ENCODE results near the gene C2orf78. TPM values are rescaled to one million over a fixed set of nuclear protein-coding genes. Genes with fewer than 3 reads are reported as not detected.

The C2orf78 gene
- total and polyA plus RNA-seq, 4 donors = 0.02 TPM; not detected in 3

DNA sequence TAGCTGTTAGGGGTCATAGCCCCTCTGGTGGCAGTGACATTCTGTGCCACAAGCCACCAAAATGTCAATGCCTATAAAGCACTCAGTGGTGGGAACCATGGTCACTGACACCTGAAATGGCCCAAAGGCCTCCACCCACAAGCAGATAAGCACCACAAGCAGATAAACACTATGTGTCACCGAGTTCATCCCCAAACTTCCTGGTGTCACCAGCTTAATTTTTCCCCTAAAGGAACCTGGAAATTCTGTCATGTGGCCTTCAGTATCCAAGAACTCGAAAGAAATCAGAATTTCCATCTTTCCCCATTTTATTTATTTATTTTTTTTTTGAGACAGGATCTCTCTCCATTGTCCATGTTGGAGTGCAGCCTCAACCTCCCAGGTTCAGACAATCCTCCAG is 43.2 kb upstream of the C2orf78 start (continued):
- TF ChIP-seq, protein P1, sequence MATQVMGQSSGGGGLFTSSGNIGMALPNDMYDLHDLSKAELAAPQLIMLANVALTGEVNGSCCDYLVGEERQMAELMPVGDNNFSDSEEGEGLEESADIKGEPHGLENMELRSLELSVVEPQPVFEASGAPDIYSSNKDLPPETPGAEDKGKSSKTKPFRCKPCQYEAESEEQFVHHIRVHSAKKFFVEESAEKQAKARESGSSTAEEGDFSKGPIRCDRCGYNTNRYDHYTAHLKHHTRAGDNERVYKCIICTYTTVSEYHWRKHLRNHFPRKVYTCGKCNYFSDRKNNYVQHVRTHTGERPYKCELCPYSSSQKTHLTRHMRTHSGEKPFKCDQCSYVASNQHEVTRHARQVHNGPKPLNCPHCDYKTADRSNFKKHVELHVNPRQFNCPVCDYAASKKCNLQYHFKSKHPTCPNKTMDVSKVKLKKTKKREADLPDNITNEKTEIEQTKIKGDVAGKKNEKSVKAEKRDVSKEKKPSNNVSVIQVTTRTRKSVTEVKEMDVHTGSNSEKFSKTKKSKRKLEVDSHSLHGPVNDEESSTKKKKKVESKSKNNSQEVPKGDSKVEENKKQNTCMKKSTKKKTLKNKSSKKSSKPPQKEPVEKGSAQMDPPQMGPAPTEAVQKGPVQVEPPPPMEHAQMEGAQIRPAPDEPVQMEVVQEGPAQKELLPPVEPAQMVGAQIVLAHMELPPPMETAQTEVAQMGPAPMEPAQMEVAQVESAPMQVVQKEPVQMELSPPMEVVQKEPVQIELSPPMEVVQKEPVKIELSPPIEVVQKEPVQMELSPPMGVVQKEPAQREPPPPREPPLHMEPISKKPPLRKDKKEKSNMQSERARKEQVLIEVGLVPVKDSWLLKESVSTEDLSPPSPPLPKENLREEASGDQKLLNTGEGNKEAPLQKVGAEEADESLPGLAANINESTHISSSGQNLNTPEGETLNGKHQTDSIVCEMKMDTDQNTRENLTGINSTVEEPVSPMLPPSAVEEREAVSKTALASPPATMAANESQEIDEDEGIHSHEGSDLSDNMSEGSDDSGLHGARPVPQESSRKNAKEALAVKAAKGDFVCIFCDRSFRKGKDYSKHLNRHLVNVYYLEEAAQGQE (IDR thresholded peaks at IDR 0.05) = no peak
- no peak for TF ChIP-seq RXRA (IDR thresholded peaks at IDR 0.05)

- Histone ChIP-seq H3K4me3 (ENCODE audit: low read depth in 1 of 3, low read length in 3 of 3) (no peak overlapping the region), H3K4me1 (ENCODE audit: control insufficient read depth in 4 of 4, insufficient read depth in 4 of 4, low read length in 3 of 4) (no peaks in the 10 kb centered on the region), H3K9me3 (ENCODE audit: control insufficient read depth in 4 of 4, low read length in 3 of 4) (peaks cover 0 to 3% (median 1%) of the 10 kb centered on the region in 4 donors), H3K27me3 (ENCODE audit: control insufficient read depth in 4 of 4, insufficient read depth in 4 of 4, low read length in 3 of 4) (no peaks in the 10 kb centered on the region), H3K27ac (ENCODE audit: low read depth in 1 of 2, low read length in 2 of 2) (no peak overlapping the region), H3K9ac (ENCODE audit: low read depth in 1 of 2, low read length in 2 of 2) (no peak overlapping the region), H3K36me3 (ENCODE audit: control insufficient read depth in 4 of 4, insufficient read depth in 3 of 4, low read depth in 1 of 4, low read length in 3 of 4) (peaks cover 0 to 22% (median 10%) of the 10 kb centered on the region in 4 donors)
- TF ChIP-seq, protein P2, sequence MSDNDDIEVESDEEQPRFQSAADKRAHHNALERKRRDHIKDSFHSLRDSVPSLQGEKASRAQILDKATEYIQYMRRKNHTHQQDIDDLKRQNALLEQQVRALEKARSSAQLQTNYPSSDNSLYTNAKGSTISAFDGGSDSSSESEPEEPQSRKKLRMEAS (IDR thresholded peaks at IDR 0.05) = no peak
- no peak for TF ChIP-seq JUND (IDR thresholded peaks at IDR 0.05)
- no peak for TF ChIP-seq TAF1 (conservative IDR thresholded peaks at IDR 0.05)
- no peak for TF ChIP-seq FOXA1 (IDR thresholded peaks at IDR 0.05)
- TF ChIP-seq, protein P1 (IDR thresholded peaks at IDR 0.05) = no peak
- TF ChIP-seq, protein P3, sequence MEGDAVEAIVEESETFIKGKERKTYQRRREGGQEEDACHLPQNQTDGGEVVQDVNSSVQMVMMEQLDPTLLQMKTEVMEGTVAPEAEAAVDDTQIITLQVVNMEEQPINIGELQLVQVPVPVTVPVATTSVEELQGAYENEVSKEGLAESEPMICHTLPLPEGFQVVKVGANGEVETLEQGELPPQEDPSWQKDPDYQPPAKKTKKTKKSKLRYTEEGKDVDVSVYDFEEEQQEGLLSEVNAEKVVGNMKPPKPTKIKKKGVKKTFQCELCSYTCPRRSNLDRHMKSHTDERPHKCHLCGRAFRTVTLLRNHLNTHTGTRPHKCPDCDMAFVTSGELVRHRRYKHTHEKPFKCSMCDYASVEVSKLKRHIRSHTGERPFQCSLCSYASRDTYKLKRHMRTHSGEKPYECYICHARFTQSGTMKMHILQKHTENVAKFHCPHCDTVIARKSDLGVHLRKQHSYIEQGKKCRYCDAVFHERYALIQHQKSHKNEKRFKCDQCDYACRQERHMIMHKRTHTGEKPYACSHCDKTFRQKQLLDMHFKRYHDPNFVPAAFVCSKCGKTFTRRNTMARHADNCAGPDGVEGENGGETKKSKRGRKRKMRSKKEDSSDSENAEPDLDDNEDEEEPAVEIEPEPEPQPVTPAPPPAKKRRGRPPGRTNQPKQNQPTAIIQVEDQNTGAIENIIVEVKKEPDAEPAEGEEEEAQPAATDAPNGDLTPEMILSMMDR (IDR thresholded peaks at IDR 0.05; ENCODE audit: low read depth, low read length, missing input control) = no peak
- no peak for DNase-seq (ENCODE audit: low spot score)
- WGBS = 92% methylated on average over 11 of the region's 11 CpGs
Measured at GRCh38 chr2:73746015-73746876, 37.7 kb upstream of the C2orf78 start.

GRCh38 chr2:73746877-73747208 is 37.1 kb upstream of the C2orf78 start:
- no peak for TF ChIP-seq JUND (IDR thresholded peaks at IDR 0.05)
- TF ChIP-seq, protein P4, sequence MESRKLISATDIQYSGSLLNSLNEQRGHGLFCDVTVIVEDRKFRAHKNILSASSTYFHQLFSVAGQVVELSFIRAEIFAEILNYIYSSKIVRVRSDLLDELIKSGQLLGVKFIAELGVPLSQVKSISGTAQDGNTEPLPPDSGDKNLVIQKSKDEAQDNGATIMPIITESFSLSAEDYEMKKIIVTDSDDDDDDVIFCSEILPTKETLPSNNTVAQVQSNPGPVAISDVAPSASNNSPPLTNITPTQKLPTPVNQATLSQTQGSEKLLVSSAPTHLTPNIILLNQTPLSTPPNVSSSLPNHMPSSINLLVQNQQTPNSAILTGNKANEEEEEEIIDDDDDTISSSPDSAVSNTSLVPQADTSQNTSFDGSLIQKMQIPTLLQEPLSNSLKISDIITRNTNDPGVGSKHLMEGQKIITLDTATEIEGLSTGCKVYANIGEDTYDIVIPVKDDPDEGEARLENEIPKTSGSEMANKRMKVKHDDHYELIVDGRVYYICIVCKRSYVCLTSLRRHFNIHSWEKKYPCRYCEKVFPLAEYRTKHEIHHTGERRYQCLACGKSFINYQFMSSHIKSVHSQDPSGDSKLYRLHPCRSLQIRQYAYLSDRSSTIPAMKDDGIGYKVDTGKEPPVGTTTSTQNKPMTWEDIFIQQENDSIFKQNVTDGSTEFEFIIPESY (IDR thresholded peaks at IDR 0.05) = no peak
- no peak for TF ChIP-seq EGR1 (IDR thresholded peaks at IDR 0.05; ENCODE audit: low read depth in 2 of 2)
- TF ChIP-seq FOXA1 (IDR thresholded peaks at IDR 0.05) = no peak
- no peak for DNase-seq (ENCODE audit: low spot score)
- Histone ChIP-seq H3K4me3 (ENCODE audit: low read depth in 1 of 3, low read length in 3 of 3) (no peak overlapping the region), H3K9ac (ENCODE audit: low read depth in 1 of 2, low read length in 2 of 2) (no peak overlapping the region), H3K27ac (ENCODE audit: low read depth in 1 of 2, low read length in 2 of 2) (no peak overlapping the region), H3K27me3 (ENCODE audit: control insufficient read depth in 4 of 4, insufficient read depth in 4 of 4, low read length in 3 of 4) (no peaks in the 10 kb centered on the region), H3K36me3 (ENCODE audit: control insufficient read depth in 4 of 4, insufficient read depth in 3 of 4, low read depth in 1 of 4, low read length in 3 of 4) (peaks cover 0 to 21% (median 8%) of the 10 kb centered on the region in 4 donors), H3K9me3 (ENCODE audit: control insufficient read depth in 4 of 4, low read length in 3 of 4) (peaks cover 0 to 2% (median under 1%) of the 10 kb centered on the region in 4 donors), H3K4me1 (ENCODE audit: control insufficient read depth in 4 of 4, insufficient read depth in 4 of 4, low read length in 3 of 4) (no peaks in the 10 kb centered on the region)
- 92% methylated on average over 3 of the region's 3 CpGs for WGBS
